ENCODE measurements around the gene SMDT1.

GRCh38 chr22:42084874-42085273 lies 5.4 kb downstream of the SMDT1 start:
- TF ChIP-seq CTCF (IDR thresholded peaks at IDR 0.05) (no peak), POLR2A (IDR thresholded peaks at IDR 0.05) (no peak)

Data from right lobe of liver (tissue), 4 donors.